Measurements from ENCODE around the gene TCF12. TPM values are rescaled to one million over a fixed set of nuclear protein-coding genes. Genes with fewer than 3 reads are reported as not detected.

Gene TCF12
- total and polyA plus RNA-seq, 2 donors (not counting 3 experiments of a cell fraction or from before 2014, with no cell fraction given), result 72.1 to 133 TPM

GRCh38 chr15:57286446-57287122 is 368.1 kb downstream of the TCF12 start:
- Histone ChIP-seq H3K79me2 (ENCODE audit: control insufficient read depth, insufficient read depth, low read length) (no peaks in the 10 kb centered on the region), H2AFZ (ENCODE audit: low read depth, low read length) (no peak overlapping the region), H3K4me3 (replicated peaks in 1 of 3; ENCODE audit: insufficient read depth in 1 of 3, low read depth in 1 of 3, low read length in 3 of 3) (no peak overlapping the region), H3K9me3 (replicated peaks; ENCODE audit: control insufficient read depth, insufficient read depth, low read length) (no peaks in the 10 kb centered on the region), H3K9me1 (replicated peaks; ENCODE audit: control insufficient read depth, extremely low read depth, insufficient read depth, low read length) (no peaks in the 10 kb centered on the region), H3K27ac (ENCODE audit: insufficient read depth, low read depth, low read length) (no peak overlapping the region), H4K20me1 (replicated peaks; ENCODE audit: control insufficient read depth, extremely low read depth, insufficient read depth, low read length) (no peaks in the 10 kb centered on the region), H3K27me3 (ENCODE audit: control insufficient read depth in 2 of 2, insufficient read depth in 2 of 2, low read length in 2 of 2) (no peaks in the 10 kb centered on the region), H3K4me1 (ENCODE audit: control insufficient read depth, extremely low read depth, insufficient read depth, low read length) (no peaks in the 10 kb centered on the region), H3K36me3 (ENCODE audit: control insufficient read depth in 2 of 2, extremely low read depth in 1 of 2, insufficient read depth in 2 of 2, low read length in 2 of 2) (peaks cover 13 to 17% of the 10 kb centered on the region in 2 experiments), H3K9ac (replicated peaks; ENCODE audit: extremely low read depth, insufficient read depth, low read length) (no peak overlapping the region), H3K4me2 (ENCODE audit: insufficient read depth, low read length) (no peak overlapping the region)
- dilution Hi-C loops (cut with MboI; ENCODE audit: extremely low pct_ligation_motif_present, low sequenced_read_pairs), result no loop called here
- POLR2A ChIA-PET, result no interaction called here
- TF ChIP-seq FOS (IDR thresholded peaks at IDR 0.05; ENCODE audit: borderline replicate concordance, insufficient read depth, low read length) (no peak), JUN (IDR thresholded peaks at IDR 0.05; ENCODE audit: borderline replicate concordance, insufficient read depth, insufficient read length, low read depth) (no peak), MAX (IDR thresholded peaks at IDR 0.05; ENCODE audit: insufficient read depth, insufficient read length) (no peak)
- intact Hi-C loops (cut with micrococcal nuclease), result no loop called here
- CTCF ChIA-PET, result interaction anchor here (1.2 kb wide), 2 partner anchors 88 to 140 kb away, joined by 3 to 4 read pairs; no protein-coding TSS in a partner anchor
- no peak for DNase-seq (ENCODE audit: low read depth, low spot score)
- BruUV-seq (replicated peaks), result no TSS peak
- no peak for FAIRE-seq

- Histone ChIP-seq H3K4me1 (ENCODE audit: control insufficient read depth, extremely low read depth, insufficient read depth, low read length) (no peaks in the 10 kb centered on the region), H3K36me3 (ENCODE audit: control insufficient read depth in 2 of 2, extremely low read depth in 1 of 2, insufficient read depth in 2 of 2, low read length in 2 of 2) (peaks cover 12 to 17% of the 10 kb centered on the region in 2 experiments), H3K4me2 (ENCODE audit: insufficient read depth, low read length) (no peak overlapping the region), H3K79me2 (ENCODE audit: control insufficient read depth, insufficient read depth, low read length) (no peaks in the 10 kb centered on the region), H3K27me3 (ENCODE audit: control insufficient read depth in 2 of 2, insufficient read depth in 2 of 2, low read length in 2 of 2) (no peaks in the 10 kb centered on the region), H3K27ac (ENCODE audit: insufficient read depth, low read depth, low read length) (no peak overlapping the region), H3K9me3 (replicated peaks; ENCODE audit: control insufficient read depth, insufficient read depth, low read length) (no peaks in the 10 kb centered on the region), H2AFZ (ENCODE audit: low read depth, low read length) (no peak overlapping the region), H4K20me1 (replicated peaks; ENCODE audit: control insufficient read depth, extremely low read depth, insufficient read depth, low read length) (no peaks in the 10 kb centered on the region), H3K9ac (replicated peaks; ENCODE audit: extremely low read depth, insufficient read depth, low read length) (no peak overlapping the region), H3K4me3 (replicated peaks in 1 of 3; ENCODE audit: insufficient read depth in 1 of 3, low read depth in 1 of 3, low read length in 3 of 3) (no peak overlapping the region), H3K9me1 (replicated peaks; ENCODE audit: control insufficient read depth, extremely low read depth, insufficient read depth, low read length) (no peaks in the 10 kb centered on the region)
- DNase-seq (ENCODE audit: low read depth, low spot score) (no peak), FAIRE-seq (no peak)
- TSS peak; percentile 22 for BruUV-seq (replicated peaks)
- intact Hi-C loops (cut with micrococcal nuclease), result no loop called here
- TF ChIP-seq EZH2 (IDR thresholded peaks at IDR 0.05; ENCODE audit: borderline replicate concordance, low read depth, low read length, severe bottlenecking) (no peak), POLR2A (IDR thresholded peaks at IDR 0.05; ENCODE audit: low read depth, low read length) (no peak), MYC (IDR thresholded peaks at IDR 0.05; ENCODE audit: low read depth, low read length) (no peak), CTCF (IDR thresholded peaks at IDR 0.05; ENCODE audit: extremely low read depth in 1 of 2, insufficient read depth in 1 of 2, low read depth in 1 of 2, low read length in 2 of 2) (no peak), POLR2AphosphoS5 (IDR thresholded peaks at IDR 0.05; ENCODE audit: insufficient read depth, low read depth, low read length) (no peak), JUN (IDR thresholded peaks at IDR 0.05; ENCODE audit: borderline replicate concordance, insufficient read depth, insufficient read length, low read depth) (no peak), FOS (IDR thresholded peaks at IDR 0.05; ENCODE audit: borderline replicate concordance, insufficient read depth, low read length) (no peak), MAX (IDR thresholded peaks at IDR 0.05; ENCODE audit: insufficient read depth, insufficient read length) (no peak), GATA2 (IDR thresholded peaks at IDR 0.05; ENCODE audit: insufficient read depth, insufficient read length, low read depth, low read length) (no peak)
- POLR2A ChIA-PET, result no interaction called here
- CTCF ChIA-PET, result interaction anchor here (1.2 to 1.6 kb wide), 3 partner anchors 9 to 140 kb away, joined by 3 to 6 read pairs (median 4); no protein-coding TSS in a partner anchor
- dilution Hi-C loops (cut with MboI; ENCODE audit: extremely low pct_ligation_motif_present, low sequenced_read_pairs), result no loop called here
Observed at GRCh38 chr15:57287123-57287521, 368.7 kb downstream of the TCF12 start.
